SK-N-DZ (cell line): ENCODE results near the gene CLDN24.
"Not testable (repeated sequence)": the region's sequence is repeated elsewhere in the genome, so short reads cannot be mapped to it uniquely, and the experiment has no call there.

Experiments used
- DNase-seq: peaks from one replicate; pipeline ENCODE4 v3.0.0-alpha.2; 2015; ENCODE audit warnings: low spot score

The CLDN24 gene

DNA sequence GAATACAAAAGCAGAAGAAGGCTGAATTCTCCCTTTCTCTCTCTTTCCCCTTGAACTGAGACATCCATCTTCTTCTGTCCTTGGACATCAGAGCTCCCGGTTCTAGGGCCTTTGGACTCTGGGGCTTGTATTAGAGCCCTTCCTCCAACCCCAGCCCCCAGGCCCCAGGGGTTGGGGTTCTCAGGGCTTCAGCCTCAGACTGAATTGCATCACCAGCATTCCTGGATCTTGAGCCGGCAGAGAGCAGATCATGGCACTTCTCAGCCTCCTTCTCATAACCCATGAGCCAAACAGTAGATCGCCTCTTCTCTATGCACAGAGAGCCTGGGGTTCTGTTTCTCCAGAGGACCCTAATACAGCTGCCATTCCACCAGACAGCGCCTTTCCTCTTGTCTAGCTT lies 25.3 kb upstream of the CLDN24 start:
- no peak for DNase-seq

DNA sequence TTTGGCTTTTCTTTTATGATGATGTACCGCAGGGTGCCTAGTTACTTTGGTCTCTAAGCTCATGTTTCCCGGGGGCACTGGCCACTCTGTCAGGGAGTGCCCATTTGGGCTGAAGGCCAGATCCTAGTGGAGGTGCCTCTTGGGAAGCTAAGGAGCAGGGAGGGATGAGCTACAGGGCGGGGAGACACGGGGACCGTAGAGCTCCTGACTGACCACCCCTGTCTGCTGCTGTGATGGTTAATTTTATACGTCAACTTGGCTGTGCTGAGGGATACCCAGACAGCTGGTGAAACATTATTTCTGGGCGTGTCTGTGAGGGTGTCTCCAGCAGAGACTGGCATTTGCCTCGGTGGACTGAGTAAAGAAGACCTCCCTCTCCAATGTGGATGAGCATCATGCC lies 24.9 kb upstream of the CLDN24 start:
- no peak for DNase-seq

GRCh38 chr4:183345261-183345660 lies 23.0 kb upstream of the CLDN24 start:
- no peak for DNase-seq

GRCh38 chr4:183344523-183345255 lies 22.5 kb upstream of the CLDN24 start:
- no peak for DNase-seq

- DNase-seq = no peak
These were observed 21.5 kb upstream of the CLDN24 start for GRCh38 chr4:183343730-183344129.

GRCh38 chr4:183342541-183343533 lies 20.6 kb upstream of the CLDN24 start:
- peak; percentile 39 for DNase-seq

GRCh38 chr4:183337833-183338232 lies 15.6 kb upstream of the CLDN24 start:
- no peak for DNase-seq

GRCh38 chr4:183337349-183337748 lies 15.1 kb upstream of the CLDN24 start:
- no peak for DNase-seq

- no peak for DNase-seq
These were observed 13.2 kb upstream of the CLDN24 start for GRCh38 chr4:183335369-183335940.

DNA sequence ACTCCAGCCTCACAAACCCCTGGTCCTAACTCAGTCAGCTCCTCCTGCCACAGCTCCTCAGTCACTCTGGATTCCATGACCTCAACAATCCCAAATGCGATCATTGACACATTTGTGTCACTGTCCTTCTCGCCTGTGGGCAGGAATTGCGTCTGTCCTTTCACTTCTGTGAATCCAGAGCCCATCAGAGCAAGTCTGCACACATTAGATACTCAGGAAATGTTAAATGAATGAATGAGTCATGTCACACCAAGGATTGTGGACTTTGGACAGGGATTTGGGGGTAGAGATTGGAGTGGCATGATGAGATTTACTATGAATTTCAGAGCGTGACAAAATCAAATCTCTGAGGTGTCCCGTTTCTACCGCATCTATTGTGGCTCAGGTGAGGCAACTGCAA lies 11.8 kb upstream of the CLDN24 start:
- no peak for DNase-seq

DNA sequence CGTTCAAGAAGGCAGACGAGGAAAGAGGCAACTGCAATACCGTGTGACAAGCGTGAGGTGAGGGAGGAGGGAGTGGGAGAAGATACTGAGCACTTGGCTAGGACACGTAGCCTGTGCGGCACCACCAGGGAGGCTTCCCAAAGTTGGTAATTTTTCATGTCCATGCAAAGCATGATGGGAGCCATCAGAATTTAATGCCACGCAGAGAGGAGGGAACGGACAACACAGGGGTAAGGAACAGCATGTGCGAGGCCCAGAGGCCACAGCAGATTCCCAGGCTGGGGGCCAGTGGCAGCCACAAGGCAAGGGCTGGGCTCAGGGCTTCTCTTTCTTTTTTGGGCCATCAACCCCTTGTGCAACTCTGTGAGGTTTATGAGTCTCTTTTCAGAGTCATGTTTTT lies 11.0 kb upstream of the CLDN24 start:
- DNase-seq = no peak

DNA sequence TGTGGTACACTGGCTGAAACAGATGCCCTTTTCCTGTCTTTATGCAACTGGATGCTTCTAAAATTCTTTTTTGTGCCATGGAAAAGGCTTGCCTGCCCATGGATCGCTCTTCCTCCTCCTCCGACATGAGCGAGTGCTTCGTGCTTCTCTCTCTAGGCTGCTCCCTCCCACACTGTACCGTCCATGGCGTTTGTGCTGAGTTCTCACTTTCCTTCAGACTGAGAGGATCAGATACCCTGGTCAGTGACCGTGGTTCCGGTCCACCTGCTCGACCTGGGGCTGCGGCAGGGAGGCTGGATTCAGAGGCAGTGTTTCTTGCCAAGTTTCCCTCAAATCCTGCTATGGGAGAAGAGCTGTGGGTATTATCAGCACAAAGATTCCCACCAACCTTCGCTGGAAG lies 10.2 kb upstream of the CLDN24 start:
- no peak for DNase-seq

DNA sequence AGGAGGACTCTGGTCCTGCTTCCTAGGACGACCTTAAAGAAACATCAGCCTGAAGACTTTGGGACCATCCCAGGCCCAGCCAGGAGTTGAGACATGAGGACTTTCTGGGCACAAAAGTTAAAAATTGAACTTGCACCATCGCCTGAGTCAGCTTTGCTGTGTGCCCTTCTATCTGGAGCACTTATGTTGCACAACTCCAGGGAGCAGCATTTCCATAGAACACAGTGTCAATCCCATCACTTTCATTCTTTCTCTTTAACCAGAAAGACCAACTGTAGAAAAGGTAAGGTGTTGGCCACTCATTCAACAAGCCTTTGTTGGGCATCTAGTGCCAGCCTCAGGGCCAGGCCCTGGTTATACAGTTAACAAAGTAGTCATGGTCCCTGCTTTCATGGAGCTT lies 8.6 kb upstream of the CLDN24 start:
- no peak for DNase-seq

GRCh38 chr4:183329954-183330742 lies 7.9 kb upstream of the CLDN24 start:
- no peak for DNase-seq

- DNase-seq = no peak
These were observed 7.0 kb upstream of the CLDN24 start for GRCh38 chr4:183329244-183329643.

DNA sequence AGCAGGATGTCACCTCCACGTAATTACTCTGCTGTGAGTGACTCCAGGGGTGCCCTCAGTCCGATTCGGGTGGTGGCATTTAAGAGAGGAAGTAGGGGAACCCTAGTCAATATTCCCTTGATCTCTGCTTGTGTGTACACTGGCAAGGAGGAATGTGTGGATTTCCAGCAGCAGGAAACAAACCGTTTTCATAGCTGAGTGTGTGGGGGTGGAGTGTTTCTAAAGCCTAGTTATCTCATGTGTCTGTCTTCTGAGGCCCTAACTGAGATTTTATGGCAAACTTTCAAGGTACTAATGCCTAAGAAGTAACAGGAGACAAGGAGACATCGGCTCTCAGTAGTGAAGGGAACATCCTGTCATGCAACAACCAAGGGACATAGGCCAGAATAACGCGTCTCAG lies 6.6 kb upstream of the CLDN24 start:
- no peak for DNase-seq

GRCh38 chr4:183327827-183328226 lies 5.6 kb upstream of the CLDN24 start:
- no peak for DNase-seq

DNA sequence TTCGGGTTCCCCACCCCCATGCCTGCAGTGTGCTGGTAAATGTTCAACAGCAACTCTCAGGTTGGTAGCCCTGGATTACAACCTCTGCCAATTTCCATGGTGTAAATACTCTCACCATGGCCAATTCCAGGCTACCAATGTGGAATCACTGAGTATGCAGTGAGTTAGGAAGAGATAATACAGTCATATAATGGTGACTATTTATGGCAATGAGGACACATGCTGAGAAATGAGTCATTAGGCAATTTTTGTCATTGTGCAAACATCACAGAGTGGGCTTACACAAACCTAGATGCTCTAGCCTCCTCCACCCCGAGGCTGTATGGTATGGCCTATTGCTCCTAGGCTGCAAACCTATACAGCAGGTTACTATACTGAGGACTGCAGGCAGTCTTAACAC lies 4.6 kb upstream of the CLDN24 start:
- DNase-seq = no peak

- DNase-seq = not testable (repeated sequence)
These were observed 4.2 kb upstream of the CLDN24 start for GRCh38 chr4:183326387-183326786.

DNA sequence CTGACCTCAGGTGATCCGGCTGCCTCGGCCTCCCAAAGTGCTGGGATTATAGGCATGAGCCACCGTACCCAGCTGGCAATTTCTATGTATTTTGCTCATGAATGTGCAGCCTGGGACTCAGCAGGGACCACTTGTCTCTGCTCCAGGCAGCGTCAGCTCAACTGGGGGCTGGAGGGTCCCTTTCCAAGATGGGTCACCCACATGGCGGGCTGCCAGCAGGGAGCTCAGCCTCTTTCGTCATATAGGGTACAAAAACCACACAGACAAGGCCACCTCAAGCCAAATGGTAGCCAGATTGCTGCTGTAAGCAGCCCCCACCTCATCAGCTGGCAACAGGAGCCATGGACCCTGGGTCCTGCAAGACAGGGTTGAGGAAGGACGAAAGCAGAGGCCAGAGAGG lies 2.4 kb upstream of the CLDN24 start:
- DNase-seq = no peak

- not testable (repeated sequence) for DNase-seq
These were observed 1.8 kb upstream of the CLDN24 start for GRCh38 chr4:183324056-183324455.

- no peak for DNase-seq
These were observed 1.1 kb upstream of the CLDN24 start for GRCh38 chr4:183323295-183323694.
